A549 treated with dexamethasone at 1 μM for 4 hours (cell line): Measurements from ENCODE around the gene SPDYE6. TPM values are rescaled to one million over a fixed set of nuclear protein-coding genes. Genes with fewer than 3 reads are reported as not detected.

ENCODE experiments used
- total RNA-seq: library from RNA; stranded (reverse); fragments of 200-300 nt; extraction: Qiagen RNA extraction; gene quantifications from 5 replicates; pipeline ENCODE4 v1.2.3, GENCODE V29; 2022

SPDYE6 gene, protein sequence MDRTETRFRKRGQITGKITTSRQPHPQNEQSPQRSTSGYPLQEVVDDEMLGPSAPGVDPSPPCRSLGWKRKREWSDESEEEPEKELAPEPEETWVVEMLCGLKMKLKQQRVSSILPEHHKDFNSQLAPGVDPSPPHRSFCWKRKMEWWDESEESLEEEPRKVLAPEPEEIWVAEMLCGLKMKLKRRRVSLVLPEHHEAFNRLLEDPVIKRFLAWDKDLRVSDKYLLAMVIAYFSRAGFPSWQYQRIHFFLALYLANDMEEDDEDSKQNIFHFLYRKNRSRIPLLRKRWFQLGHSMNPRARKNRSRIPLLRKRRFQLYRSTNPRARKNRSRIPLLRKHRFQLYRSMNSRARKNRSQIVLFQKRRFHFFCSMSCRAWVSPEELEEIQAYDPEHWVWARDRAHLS
- not detected in 5 replicates for total RNA-seq

DNA sequence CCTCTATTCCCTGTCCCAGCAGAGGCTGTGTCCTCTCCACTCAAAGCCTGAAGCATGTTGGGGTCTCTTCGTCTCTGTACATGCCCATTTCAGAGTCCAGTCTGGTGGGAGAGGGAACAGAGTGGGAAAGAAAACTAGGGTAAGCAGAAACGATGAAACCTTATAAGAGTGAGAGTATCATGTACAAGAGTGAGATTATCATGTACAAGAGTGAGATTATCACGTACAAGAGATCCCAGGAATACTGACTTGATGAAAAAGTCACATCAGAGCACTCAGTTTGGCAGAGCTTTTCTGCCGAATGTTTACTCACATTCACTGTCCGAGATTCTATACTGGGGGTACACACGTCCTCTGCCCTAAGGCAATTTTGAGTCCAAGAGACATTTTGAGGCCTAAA is at the start of gene SPDYE6:
SPDYE6 (minus strand) TSS at position 101 of the 400 bp plus-strand sequence. CDS start 421 bp downstream, outside the sequence.

DNA sequence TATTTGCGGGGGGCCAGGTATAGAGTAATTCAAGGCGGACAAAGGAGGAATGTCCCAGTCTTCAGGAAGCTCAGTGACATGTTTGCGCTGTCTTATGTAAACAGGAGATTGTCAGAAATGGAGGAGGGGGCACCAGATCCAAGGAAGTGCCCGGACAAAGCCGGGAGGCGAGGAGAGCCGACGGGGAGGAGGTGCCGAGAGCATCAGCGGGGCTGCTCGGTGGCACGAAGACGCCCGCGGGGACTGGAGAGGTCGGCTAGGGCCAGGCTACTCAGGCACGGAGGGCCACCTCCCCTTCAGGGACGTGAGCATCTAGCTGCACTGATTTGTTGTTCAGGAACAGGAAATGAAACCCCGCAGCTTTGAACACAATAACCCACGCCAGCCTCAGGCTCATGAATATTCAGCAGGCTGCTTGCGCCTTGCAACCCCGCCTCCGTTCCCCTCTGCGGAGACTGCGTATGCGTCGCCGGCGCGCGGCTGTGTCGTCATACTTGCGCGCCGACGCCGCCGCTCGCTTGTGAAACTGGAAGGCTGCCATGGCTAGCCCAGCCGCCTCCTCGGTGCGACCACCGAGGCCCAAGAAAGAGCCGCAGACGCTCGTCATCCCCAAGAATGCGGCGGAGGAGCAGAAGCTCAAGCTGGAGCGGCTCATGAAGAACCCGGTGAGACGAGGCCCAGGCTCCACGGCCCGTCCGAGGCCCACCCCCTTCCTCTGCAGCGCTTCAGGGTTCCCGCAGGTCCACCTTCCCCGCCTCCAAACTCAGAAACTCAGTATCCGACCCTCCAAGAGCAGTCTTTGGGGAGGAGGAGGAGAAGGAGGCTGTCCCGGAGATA is 39.8 kb upstream of the SPDYE6 start, which contains the start of gene PRKRIP1:
PRKRIP1 (plus strand) TSS at position 491 of the 837 bp plus-strand sequence; CDS start at position 540, 49 bp downstream.

Other genes starting within 250 kb of the SPDYE6 start
- gene SH2B2, start 69.6 kb downstream of the SPDYE6 start, total RNA-seq = 1.4 to 3.5 TPM (median 2.7 TPM) in 5 replicates
- 19.4 to 22.2 TPM (median 20.4 TPM) in 5 replicates for gene PRKRIP1, start 39.9 kb upstream of the SPDYE6 start, total RNA-seq
- 17.7 to 35.0 TPM (median 33.6 TPM) in 5 replicates for gene ORAI2, start 77.1 kb upstream of the SPDYE6 start, total RNA-seq
- gene ALKBH4, start 108.4 kb upstream of the SPDYE6 start, total RNA-seq = 9.4 to 12.9 TPM (median 11.0 TPM) in 5 replicates
- gene LRWD1, start 108.5 kb upstream of the SPDYE6 start, total RNA-seq = 21.6 to 30.9 TPM (median 28.4 TPM) in 5 replicates
- 104 to 123 TPM (median 107 TPM) in 5 replicates for gene POLR2J, start 122.5 kb upstream of the SPDYE6 start, total RNA-seq
- gene RASA4B, start 161.3 kb upstream of the SPDYE6 start, total RNA-seq = 0.70 to 2.3 TPM (median 2.0 TPM) in 5 replicates
- 1.7 to 3.1 TPM (median 2.3 TPM) in 5 replicates for gene UPK3BL2, start 187.3 kb upstream of the SPDYE6 start, total RNA-seq
- gene SPDYE2, start 194.8 kb upstream of the SPDYE6 start, total RNA-seq = not detected in 5 replicates
- 19.1 to 52.3 TPM (median 49.6 TPM) in 5 replicates for gene POLR2J3, start 216.1 kb upstream of the SPDYE6 start, total RNA-seq